HL-60 (cell line): ENCODE measurements around the gene CRYBB1.

Experiments used
- GABPA ChIP-seq: IDR thresholded peaks from 2 replicates; pipeline ENCODE4 v1.6.1; 2012; ENCODE audit warnings: low read depth
- POLR2AphosphoS5 ChIP-seq: IDR thresholded peaks from 2 replicates; pipeline ENCODE4 v1.6.1; 2012; ENCODE audit warnings: low read depth
- TF ChIP-seq, protein P1 (sequence below): IDR thresholded peaks from one replicate; pipeline ENCODE4 v1.5.1; 2011; ENCODE audit warnings: low read length, control low read depth, inconsistent platforms; ENCODE audit not compliant: insufficient read depth
- TF ChIP-seq, protein P2 (sequence below): IDR thresholded peaks from 2 replicates; pipeline ENCODE4 v1.6.1; 2012; ENCODE audit warnings: low read depth; ENCODE audit not compliant: insufficient replicate concordance

DNA sequence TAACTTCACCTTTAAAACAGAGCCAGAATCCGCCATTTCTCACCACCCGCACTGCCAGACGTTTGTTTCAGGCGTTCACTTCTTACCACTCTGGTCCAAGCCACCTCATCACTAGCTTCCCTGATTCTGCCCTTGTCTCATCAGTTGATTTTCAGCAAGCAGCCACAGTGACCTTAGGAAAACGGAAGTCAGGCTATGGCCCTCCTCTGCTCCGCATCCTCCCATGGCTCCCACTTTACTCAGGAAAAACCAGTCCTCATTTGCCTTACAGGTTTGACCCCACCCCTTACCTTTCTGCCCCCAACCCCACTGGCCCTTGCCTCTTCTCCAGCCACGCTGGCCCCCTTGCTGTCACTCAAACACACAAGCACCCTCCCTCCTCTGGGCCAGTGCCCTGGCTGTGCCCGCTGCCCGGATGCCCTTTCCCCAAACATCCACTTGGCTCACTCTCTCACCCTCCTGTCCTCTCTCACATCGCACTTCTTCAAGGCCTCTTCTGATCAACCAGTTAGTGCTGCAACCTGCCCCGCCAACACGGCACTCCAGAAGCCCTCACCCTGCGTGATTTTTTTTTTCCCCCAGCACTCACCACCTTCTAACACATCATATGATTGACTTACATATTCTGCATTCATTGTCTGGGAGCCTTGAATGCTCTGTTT, 46.8 kb downstream of the CRYBB1 start:
- TF ChIP-seq, protein P1, sequence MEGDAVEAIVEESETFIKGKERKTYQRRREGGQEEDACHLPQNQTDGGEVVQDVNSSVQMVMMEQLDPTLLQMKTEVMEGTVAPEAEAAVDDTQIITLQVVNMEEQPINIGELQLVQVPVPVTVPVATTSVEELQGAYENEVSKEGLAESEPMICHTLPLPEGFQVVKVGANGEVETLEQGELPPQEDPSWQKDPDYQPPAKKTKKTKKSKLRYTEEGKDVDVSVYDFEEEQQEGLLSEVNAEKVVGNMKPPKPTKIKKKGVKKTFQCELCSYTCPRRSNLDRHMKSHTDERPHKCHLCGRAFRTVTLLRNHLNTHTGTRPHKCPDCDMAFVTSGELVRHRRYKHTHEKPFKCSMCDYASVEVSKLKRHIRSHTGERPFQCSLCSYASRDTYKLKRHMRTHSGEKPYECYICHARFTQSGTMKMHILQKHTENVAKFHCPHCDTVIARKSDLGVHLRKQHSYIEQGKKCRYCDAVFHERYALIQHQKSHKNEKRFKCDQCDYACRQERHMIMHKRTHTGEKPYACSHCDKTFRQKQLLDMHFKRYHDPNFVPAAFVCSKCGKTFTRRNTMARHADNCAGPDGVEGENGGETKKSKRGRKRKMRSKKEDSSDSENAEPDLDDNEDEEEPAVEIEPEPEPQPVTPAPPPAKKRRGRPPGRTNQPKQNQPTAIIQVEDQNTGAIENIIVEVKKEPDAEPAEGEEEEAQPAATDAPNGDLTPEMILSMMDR, result no peak
- TF ChIP-seq, protein P2, sequence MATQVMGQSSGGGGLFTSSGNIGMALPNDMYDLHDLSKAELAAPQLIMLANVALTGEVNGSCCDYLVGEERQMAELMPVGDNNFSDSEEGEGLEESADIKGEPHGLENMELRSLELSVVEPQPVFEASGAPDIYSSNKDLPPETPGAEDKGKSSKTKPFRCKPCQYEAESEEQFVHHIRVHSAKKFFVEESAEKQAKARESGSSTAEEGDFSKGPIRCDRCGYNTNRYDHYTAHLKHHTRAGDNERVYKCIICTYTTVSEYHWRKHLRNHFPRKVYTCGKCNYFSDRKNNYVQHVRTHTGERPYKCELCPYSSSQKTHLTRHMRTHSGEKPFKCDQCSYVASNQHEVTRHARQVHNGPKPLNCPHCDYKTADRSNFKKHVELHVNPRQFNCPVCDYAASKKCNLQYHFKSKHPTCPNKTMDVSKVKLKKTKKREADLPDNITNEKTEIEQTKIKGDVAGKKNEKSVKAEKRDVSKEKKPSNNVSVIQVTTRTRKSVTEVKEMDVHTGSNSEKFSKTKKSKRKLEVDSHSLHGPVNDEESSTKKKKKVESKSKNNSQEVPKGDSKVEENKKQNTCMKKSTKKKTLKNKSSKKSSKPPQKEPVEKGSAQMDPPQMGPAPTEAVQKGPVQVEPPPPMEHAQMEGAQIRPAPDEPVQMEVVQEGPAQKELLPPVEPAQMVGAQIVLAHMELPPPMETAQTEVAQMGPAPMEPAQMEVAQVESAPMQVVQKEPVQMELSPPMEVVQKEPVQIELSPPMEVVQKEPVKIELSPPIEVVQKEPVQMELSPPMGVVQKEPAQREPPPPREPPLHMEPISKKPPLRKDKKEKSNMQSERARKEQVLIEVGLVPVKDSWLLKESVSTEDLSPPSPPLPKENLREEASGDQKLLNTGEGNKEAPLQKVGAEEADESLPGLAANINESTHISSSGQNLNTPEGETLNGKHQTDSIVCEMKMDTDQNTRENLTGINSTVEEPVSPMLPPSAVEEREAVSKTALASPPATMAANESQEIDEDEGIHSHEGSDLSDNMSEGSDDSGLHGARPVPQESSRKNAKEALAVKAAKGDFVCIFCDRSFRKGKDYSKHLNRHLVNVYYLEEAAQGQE, result no peak
- TF ChIP-seq GABPA (no peak), POLR2AphosphoS5 (no peak)
